HG03575 (cell line): Measurements from ENCODE around the gene MAPK14.
"Not testable (repeated sequence)": the region's sequence is repeated elsewhere in the genome, so short reads cannot be mapped to it uniquely, and the experiment has no call there.

Experiments
- ATAC-seq: cut with Tn5 transposase; IDR thresholded peaks from one replicate; pipeline ENCODE4 v1.9.1; 2021; ENCODE audit not compliant: unreplicated experiment, insufficient number of reproducible peaks, low FRiP score; ENCODE audit errors: extremely low read depth

Gene MAPK14

GRCh38 chr6:36117658-36118549, 90.3 kb downstream of the MAPK14 start:
- no peak for ATAC-seq

DNA sequence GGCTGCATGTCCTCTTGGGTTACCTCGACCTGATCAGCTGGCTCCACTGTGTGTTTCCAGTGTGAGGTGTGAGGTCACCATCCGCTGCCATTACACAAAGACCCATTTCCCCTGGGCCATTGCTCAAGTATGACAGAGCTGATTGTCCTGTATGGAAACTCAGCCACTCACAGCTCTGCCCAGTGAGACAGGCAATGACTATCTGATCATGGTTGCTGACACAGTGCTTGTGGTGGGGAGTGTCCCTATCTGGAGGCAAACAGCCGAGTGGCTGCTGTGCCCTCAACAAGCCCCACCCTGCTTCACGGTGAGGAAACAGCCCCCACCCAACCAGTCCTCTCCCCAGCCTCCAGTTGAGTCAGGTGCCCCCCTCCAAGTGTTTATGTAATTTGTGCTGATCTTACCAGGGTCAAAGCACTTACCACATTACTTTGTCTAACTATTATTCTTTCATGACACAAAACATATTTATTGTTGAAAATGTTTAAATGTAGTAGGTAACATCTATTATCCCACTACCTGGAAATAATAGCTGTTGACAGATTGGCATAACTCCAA, 91.0 kb downstream of the MAPK14 start:
- ATAC-seq = no peak

GRCh38 chr6:36119209-36119608, 91.6 kb downstream of the MAPK14 start:
- no peak for ATAC-seq

GRCh38 chr6:36120018-36120417, 92.4 kb downstream of the MAPK14 start:
- no peak for ATAC-seq

DNA sequence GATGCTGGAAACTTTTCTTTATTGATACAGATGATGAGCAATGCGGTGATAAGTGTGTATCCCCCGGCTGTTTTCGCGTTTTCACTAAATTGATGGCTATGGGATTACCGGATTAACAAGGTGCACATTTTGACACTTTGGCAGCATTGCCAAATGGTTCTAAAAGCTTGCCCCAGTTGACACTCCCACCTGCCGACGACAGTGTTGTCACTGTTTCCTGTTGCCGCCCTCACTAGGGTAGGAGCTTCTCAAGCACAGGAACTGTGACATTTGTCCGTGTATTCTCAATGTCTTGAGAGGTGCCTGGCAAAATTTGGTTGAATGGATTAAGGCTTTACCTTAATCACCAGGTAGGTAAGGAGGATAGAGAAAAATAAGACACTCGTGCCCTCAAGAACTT, 92.9 kb downstream of the MAPK14 start:
- ATAC-seq = no peak

DNA sequence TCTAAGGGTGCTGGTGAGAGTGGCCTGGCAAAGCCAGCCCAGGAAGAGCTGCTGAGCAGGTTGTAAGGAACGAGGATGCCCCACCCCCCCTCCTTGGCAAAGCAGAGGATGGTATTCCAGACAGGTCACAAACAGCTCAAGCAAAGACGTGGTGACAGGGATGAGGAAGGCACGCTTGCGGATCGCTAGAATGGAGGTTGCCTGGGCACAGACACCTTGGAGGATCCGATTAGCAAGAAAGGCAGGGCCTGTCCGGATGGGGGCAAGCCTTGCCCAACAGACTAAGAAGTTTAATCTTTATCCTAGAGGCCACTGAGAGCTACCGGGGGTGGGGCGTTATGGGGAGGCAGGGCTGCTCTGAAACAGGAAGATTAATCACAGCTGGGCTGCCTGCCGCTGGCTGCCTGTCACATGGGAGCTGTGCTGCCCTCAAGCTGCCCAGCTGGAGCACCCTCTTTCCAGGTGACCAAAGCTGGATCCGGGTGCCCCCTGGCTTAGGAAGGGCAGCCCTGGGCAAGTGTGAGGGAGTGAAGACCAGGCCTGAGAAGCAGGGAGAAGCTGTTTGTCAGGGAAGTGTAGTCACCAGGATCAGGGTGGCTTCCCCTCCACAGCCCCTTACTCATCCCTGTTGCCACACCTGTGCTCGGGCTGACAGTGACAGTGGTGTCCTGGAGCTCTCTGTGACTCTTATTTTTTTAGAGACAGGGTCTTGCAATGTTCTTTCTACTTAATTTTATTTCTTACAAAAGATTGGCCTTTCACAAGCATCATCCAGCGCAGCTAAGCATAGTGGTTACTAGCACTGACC, 93.6 kb downstream of the MAPK14 start:
- ATAC-seq = no peak

GRCh38 chr6:36121787-36122494, 94.3 kb downstream of the MAPK14 start:
- no peak for ATAC-seq

- ATAC-seq = no peak
Measured at GRCh38 chr6:36122495-36123269, 95.1 kb downstream of the MAPK14 start.

- no peak for ATAC-seq
Measured at GRCh38 chr6:36123270-36124139, 95.9 kb downstream of the MAPK14 start.

DNA sequence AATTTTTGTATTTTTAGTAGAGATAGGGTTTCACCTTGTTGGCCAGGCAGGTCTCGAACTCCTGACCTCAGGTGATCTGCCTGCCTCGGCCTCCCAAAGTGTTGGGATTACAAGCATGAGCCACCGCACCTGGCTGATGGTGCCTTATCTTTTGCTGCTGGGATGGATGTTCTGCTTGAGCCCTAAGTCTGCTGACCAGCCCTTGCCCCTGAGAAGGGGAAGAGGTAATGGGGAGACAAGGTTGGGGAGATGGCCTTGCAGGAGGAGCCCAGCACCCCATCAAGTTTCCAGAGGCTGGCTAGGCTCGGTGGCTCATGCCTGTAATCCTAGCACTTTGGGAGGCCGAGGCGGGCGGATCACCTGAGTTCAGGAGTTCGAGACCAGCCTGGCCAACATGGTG, 96.7 kb downstream of the MAPK14 start:
- ATAC-seq = not testable (repeated sequence)

DNA sequence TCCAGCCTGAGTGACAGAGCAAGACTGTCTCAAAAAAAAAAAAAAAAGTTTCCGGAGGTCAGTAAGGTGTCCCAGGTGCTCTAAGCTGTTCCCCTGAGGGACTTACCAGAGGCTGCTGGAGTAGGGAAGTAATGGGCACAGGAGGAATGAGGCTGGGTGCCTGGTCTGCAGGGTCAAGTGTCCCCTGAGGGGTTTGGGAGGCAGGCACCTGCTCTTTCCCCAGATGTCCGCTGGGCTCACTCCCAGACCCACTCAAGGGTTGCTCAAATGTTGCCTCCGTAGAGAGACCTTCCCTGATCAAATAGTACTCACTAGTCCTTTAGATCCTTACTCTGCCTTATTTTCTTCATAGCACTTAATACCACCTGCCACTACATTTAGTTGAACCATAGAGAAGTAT, 97.3 kb downstream of the MAPK14 start:
- no peak for ATAC-seq

- no peak for ATAC-seq
Measured at GRCh38 chr6:36125575-36125974, 98.0 kb downstream of the MAPK14 start.

DNA sequence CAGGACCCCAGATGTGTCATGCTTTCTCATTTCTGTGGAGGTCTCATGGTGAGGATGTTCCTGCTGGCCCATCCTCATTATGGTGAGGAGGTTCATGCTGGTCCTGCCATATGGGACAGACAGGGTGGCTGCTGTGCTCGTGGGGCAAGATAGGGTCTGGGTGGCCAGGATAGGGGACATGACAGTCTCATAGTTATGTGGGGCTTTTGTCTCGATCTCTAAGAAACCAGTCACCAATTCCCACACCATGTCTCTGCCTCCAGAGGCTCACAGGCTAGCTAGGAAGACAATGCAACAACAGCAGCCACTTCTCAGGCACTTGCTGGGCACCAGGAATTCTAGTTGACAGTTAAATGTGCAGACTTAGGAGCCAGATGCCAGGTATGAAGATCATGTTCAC, 98.5 kb downstream of the MAPK14 start:
- no peak for ATAC-seq

DNA sequence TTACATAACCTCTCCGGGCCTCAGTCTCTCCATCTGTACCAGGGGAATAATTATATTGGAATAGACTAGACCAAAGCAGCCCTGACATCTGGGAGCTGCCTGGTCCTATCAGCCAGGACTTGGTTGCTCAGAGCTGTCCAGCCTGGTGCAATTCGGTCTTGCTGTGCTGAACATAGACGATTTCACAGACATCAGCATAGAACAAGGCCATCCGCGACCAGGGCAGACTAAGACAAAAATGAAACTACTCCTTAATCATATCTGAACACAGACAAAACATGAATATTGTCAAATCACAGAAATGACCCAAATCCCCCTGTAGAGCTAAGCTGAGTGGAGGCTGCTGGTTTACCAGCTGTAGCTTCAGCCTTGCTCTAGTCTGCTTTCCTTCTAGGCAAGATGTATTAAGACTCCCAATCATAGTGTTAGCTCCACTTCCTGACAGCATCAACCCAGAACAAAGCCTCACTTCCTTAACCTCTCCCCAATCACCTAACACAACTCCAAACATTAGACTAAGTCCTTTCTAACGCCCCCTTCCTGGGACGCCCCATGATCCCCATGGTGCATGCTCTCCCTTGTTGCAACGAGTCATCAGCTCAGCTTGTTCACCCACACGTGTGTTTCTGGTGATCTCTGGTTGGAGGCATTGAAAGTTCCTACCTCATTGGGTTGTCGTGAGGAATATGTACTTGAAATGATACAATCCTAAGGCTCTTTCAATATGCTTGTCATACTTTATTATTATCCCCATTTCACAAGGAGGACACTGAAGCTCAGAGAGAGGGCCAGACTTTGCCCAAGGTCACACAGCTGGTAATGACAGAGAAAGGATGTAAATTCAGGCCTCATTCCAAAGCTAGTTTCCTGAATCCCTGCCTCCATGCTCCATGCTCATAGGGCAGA, 99.2 kb downstream of the MAPK14 start:
- no peak for ATAC-seq

DNA sequence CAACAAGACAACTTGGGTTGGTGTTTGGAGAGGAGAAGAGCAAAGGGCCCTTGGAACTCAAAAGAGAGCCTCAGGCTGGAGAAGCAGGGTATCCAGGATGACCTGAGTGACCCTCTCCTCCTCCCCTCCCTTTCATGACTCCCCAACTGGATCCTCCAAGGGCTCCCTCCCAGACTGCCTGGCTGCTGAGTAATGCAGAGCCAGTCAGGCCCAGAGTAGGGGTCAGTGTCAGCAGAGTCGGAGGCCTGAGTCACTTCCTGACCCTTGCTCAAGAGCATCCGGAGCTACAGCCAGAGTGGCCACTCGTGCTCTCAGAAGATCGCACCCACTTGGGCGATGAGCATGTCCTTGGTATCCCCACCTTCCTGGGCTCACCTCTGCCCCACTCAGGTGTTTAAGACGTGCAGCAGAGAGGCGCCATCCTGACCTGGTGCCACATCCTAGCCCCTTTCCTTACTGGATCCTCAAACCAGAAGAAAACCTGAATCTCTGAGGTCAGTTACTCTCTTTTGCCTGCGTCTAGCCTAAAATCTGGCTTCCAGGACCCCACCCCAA, 99.9 kb downstream of the MAPK14 start:
- ATAC-seq = no peak

DNA sequence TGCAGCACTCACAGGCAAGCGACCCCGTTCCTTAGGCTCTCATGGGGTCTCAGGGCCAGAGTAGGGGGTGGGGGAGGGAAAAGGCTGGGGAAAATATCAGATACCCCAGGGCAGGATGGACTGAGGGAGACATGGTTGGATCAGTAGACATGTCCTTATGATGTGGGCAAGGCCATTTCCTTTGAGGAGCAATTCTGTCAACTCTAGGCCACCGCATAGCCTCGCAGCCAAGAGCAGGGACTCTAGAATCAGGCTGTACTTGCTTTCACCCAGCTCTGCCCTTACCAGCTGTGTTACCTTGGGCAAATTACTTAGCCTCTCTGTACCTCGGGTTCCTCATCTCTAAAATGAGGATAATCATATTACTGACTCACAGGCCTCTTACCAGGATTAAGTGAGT, 100.5 kb downstream of the MAPK14 start:
- ATAC-seq = no peak
